22Rv1 (cell line): ENCODE data around the gene MYCBP.
"Not testable (repeated sequence)": the region's sequence is repeated elsewhere in the genome, so short reads cannot be mapped to it uniquely, and the experiment has no call there.

Source experiments
- CTCF ChIP-seq: fragments of 450-650 bp; IDR thresholded peaks from 2 replicates; pipeline ENCODE4 v1.5.1; 2017; ENCODE audit warnings: mild to moderate bottlenecking
- ZFX ChIP-seq: fragments of 450-650 bp; IDR thresholded peaks from 2 replicates; pipeline ENCODE4 v1.6.1; 2017; ENCODE audit warnings: antibody characterized with exemption, borderline replicate concordance

GRCh38 chr1:38914908-38915307 is 41.8 kb upstream of the MYCBP start:
- TF ChIP-seq CTCF, ZFX: not testable (repeated sequence)
